Suprapubic skin (tissue), 3 donors: ENCODE measurements around the gene OMP.

ENCODE experiments used
- POLR2A ChIP-seq, 2 donors: fragments of 450-650 bp; IDR thresholded peaks; one replicate each; pipeline ENCODE4 v1.6.1; 2017; ENCODE audit warnings: antibody characterized with exemption in 2 of 2, mild to moderate bottlenecking in 2 of 2, moderate library complexity in 2 of 2
- TF ChIP-seq, protein P1 (sequence below), 2 donors: fragments of 200-600 bp in 1 of 2; fragments of 450-650 bp in 1 of 2; sonication (generic) in 1 of 2; IDR thresholded peaks; one replicate each; pipeline ENCODE4 v1.5.1; 2016 to 2019; ENCODE audit warnings: antibody characterized with exemption in 2 of 2, mild to moderate bottlenecking in 1 of 2, moderate library complexity in 1 of 2

DNA sequence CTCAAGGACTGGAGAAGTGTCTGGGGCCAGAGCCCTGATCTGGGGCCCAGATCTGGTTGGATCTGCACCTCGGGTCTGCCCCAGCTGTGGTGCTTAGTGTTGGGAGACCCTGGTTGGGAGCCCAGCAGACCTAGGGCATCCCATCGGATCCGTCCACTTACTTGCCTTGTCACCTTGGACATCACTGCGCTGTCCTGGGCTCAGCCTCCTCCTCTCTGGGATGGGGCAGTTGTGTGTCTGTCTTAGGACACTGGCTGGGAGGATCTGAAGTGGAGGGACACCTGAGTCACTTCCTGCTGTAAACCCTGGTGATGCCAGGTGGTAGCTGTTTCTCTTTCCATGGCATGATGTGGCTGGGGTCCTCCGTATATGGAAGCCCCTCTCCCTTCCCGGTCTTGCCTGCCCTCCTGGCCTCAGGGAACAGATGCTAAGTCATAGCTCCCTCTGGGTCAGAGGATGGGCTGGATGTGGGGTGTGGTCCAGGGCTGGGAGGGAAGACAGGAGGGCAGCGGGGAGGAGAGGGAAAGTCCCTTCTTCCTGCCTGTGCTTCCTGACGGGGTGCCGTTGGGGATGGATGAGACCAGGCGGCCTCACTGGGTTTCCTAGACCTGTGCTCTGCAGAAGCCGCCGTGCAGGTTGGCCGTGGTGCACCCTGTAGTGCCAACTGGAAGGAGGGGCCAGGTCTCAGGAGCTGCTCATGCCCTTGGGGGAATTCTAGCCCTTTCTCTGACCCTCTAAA lies 12.1 kb upstream of the OMP start:
- TF ChIP-seq, protein P1, sequence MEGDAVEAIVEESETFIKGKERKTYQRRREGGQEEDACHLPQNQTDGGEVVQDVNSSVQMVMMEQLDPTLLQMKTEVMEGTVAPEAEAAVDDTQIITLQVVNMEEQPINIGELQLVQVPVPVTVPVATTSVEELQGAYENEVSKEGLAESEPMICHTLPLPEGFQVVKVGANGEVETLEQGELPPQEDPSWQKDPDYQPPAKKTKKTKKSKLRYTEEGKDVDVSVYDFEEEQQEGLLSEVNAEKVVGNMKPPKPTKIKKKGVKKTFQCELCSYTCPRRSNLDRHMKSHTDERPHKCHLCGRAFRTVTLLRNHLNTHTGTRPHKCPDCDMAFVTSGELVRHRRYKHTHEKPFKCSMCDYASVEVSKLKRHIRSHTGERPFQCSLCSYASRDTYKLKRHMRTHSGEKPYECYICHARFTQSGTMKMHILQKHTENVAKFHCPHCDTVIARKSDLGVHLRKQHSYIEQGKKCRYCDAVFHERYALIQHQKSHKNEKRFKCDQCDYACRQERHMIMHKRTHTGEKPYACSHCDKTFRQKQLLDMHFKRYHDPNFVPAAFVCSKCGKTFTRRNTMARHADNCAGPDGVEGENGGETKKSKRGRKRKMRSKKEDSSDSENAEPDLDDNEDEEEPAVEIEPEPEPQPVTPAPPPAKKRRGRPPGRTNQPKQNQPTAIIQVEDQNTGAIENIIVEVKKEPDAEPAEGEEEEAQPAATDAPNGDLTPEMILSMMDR (IDR thresholded peaks at IDR 0.05), result no peak
- TF ChIP-seq POLR2A (IDR thresholded peaks at IDR 0.05), result no peak
